Measurements from ENCODE around the gene AP3B1. TPM values are rescaled to one million over a fixed set of nuclear protein-coding genes. Genes with fewer than 3 reads are reported as not detected.

The AP3B1 gene
- polyA plus RNA-seq, 1 of the 3 experiments (the other 2 are of a cell fraction) = 18.0 TPM

GRCh38 chr5:78264600-78264999 is 29.9 kb downstream of the AP3B1 start:
- peaks cover 19% of the 10 kb centered on the region for H4K20me1 ChIP-seq (ENCODE audit: insufficient read depth)
- TF ChIP-seq IRF3 (IDR thresholded peaks at IDR 0.05; ENCODE audit: low read depth, low read length) (no peak), YY1 (IDR thresholded peaks at IDR 0.05; ENCODE audit: low read depth) (no peak), USF1 (IDR thresholded peaks at IDR 0.05; ENCODE audit: borderline replicate concordance, low read depth) (no peak), TEAD4 (IDR thresholded peaks at IDR 0.05; ENCODE audit: borderline replicate concordance, insufficient read depth) (no peak), FOXM1 (IDR thresholded peaks at IDR 0.05; ENCODE audit: low read depth) (no peak), PBX3 (IDR thresholded peaks at IDR 0.05) (no peak)
- H3K9ac ChIP-seq = no peak overlapping the region
- no peaks in the 10 kb centered on the region for H3K9me2 ChIP-seq
- no peak overlapping the region for H2AFZ ChIP-seq (ENCODE audit: low read depth)
- WGBS (ENCODE audit: low lambda C conversion rate) = 93% methylated on average over 1 of the region's 1 CpG
- peaks cover 30 to 49% of the 10 kb centered on the region in 2 experiments for H3K36me3 ChIP-seq (replicated peaks in 1 of 2; ENCODE audit: control insufficient read depth in 1 of 2, insufficient read depth in 2 of 2, low read length in 1 of 2)
- POLR2A ChIA-PET = no interaction called here
- no peak overlapping the region for H3K27ac ChIP-seq (ENCODE audit: low read depth in 2 of 2, low read length in 1 of 2)
- H3K4me2 ChIP-seq = no peak overlapping the region
- no peak overlapping the region for H3K4me3 ChIP-seq (ENCODE audit: low read depth in 2 of 2, low read length in 1 of 2)
- CTCF ChIA-PET = no interaction called here
- peaks cover 0 to 6% of the 10 kb centered on the region in 2 experiments; a peak in 1 of 4 replicates for H3K4me1 ChIP-seq (ENCODE audit: control insufficient read depth in 1 of 2, insufficient read depth in 2 of 2, low read depth in 1 of 2, low read length in 1 of 2)
- no peak for DNase-seq
- H3K79me2 ChIP-seq (ENCODE audit: insufficient read depth) = peaks cover 30% of the 10 kb centered on the region; the same call in 1 of the 2 replicates
- H3F3A ChIP-seq (replicated peaks; ENCODE audit: insufficient read depth) = peaks cover 4% of the 10 kb centered on the region
- no peaks in the 10 kb centered on the region for H3K27me3 ChIP-seq (ENCODE audit: insufficient read depth)
- H3K9me3 ChIP-seq = no peaks in the 10 kb centered on the region

GRCh38 chr5:78260771-78261170 is 33.7 kb downstream of the AP3B1 start:
- CTCF ChIA-PET = interaction anchor here (1.6 kb wide), 1 partner anchor 8 kb away, joined by 4 read pairs; no protein-coding TSS in a partner anchor
- no peaks in the 10 kb centered on the region for H3F3A ChIP-seq (replicated peaks; ENCODE audit: insufficient read depth)
- no peaks in the 10 kb centered on the region for H3K4me1 ChIP-seq (ENCODE audit: control insufficient read depth in 1 of 2, insufficient read depth in 2 of 2, low read depth in 1 of 2, low read length in 1 of 2)
- H3K27me3 ChIP-seq (ENCODE audit: insufficient read depth) = no peaks in the 10 kb centered on the region
- POLR2A ChIA-PET = no interaction called here
- no peak overlapping the region for H2AFZ ChIP-seq (ENCODE audit: low read depth)
- TF ChIP-seq MAX (IDR thresholded peaks at IDR 0.05; ENCODE audit: low read depth) (no peak), TCF12 (IDR thresholded peaks at IDR 0.05) (no peak), SIN3A (IDR thresholded peaks at IDR 0.05; ENCODE audit: borderline replicate concordance, low read depth, low read length) (no peak), SMC3 (IDR thresholded peaks at IDR 0.05; ENCODE audit: low read depth, low read length) (no peak), NFIC (IDR thresholded peaks at IDR 0.05; ENCODE audit: borderline replicate concordance) (no peak), EP300 (IDR thresholded peaks at IDR 0.05; ENCODE audit: borderline replicate concordance in 1 of 2, low read depth in 1 of 2, low read length in 1 of 2) (no peak), TEAD4 (IDR thresholded peaks at IDR 0.05; ENCODE audit: borderline replicate concordance, insufficient read depth) (no peak), FOXJ3 (CRISPR knock-in tag; IDR thresholded peaks at IDR 0.05) (no peak), TAF1 (IDR thresholded peaks at IDR 0.05; ENCODE audit: borderline replicate concordance, low read depth, low read length) (no peak)
- no peak overlapping the region for H3K27ac ChIP-seq (ENCODE audit: low read depth in 2 of 2, low read length in 1 of 2)
- no peaks in the 10 kb centered on the region for H3K9me2 ChIP-seq
- WGBS (ENCODE audit: low lambda C conversion rate) = 94% methylated on average over 2 of the region's 2 CpGs
- H3K9me3 ChIP-seq = no peaks in the 10 kb centered on the region
- no peaks in the 10 kb centered on the region for H4K20me1 ChIP-seq (ENCODE audit: insufficient read depth)
- peaks cover 20 to 59% of the 10 kb centered on the region in 2 experiments for H3K36me3 ChIP-seq (replicated peaks in 1 of 2; ENCODE audit: control insufficient read depth in 1 of 2, insufficient read depth in 2 of 2, low read length in 1 of 2)
- H3K4me3 ChIP-seq (ENCODE audit: low read depth in 2 of 2, low read length in 1 of 2) = no peak overlapping the region
- no peak for DNase-seq
- no peak overlapping the region for H3K9ac ChIP-seq
- no peak overlapping the region for H3K4me2 ChIP-seq
- peaks cover 45% of the 10 kb centered on the region for H3K79me2 ChIP-seq (ENCODE audit: insufficient read depth)
